Measurements from ENCODE around the gene ACTBL2.

DNA sequence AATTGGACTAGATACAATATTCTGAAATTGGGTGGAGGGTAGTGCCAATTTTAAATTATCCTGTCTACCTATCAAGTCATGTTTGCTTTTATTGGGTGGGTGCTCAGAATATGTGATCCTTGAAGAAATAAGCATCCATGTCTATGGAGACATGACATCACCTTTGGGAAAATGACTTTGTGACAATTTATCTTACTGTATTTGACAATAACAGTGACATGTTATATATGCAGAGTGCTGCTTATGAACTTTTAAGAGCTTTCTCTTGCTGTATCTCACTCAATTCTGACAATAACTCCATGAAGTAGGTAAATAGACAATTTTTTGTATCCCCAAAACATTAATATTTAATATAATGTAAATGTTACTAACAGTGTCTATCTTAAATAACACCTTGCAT lies 15.1 kb upstream of the ACTBL2 start:
- TF ChIP-seq, protein P1, sequence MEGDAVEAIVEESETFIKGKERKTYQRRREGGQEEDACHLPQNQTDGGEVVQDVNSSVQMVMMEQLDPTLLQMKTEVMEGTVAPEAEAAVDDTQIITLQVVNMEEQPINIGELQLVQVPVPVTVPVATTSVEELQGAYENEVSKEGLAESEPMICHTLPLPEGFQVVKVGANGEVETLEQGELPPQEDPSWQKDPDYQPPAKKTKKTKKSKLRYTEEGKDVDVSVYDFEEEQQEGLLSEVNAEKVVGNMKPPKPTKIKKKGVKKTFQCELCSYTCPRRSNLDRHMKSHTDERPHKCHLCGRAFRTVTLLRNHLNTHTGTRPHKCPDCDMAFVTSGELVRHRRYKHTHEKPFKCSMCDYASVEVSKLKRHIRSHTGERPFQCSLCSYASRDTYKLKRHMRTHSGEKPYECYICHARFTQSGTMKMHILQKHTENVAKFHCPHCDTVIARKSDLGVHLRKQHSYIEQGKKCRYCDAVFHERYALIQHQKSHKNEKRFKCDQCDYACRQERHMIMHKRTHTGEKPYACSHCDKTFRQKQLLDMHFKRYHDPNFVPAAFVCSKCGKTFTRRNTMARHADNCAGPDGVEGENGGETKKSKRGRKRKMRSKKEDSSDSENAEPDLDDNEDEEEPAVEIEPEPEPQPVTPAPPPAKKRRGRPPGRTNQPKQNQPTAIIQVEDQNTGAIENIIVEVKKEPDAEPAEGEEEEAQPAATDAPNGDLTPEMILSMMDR (conservative IDR thresholded peaks at IDR 0.05; ENCODE audit: low read depth, low read length): no peak
- TF ChIP-seq EZH2 (IDR thresholded peaks at IDR 0.05; ENCODE audit: borderline replicate concordance, low read depth, low read length, poor library complexity, severe bottlenecking): no peak

Measured in A673 (cell line).